HCT116 (cell line): ENCODE measurements around the gene WDR27. TPM values are rescaled to one million over a fixed set of nuclear protein-coding genes. Genes with fewer than 3 reads are reported as not detected.

Experiments used
- ATAC-seq: fragments of 200-7000 bp; cut with Tn5 transposase; 2 replicates; pipeline ENCODE4 v1.9.1; 2020; ENCODE audit warnings: mild to moderate bottlenecking, moderate library complexity
- BruUV-seq: library from RNA; stranded (reverse); fragments of 400-500 nt; replicated peaks from 2 replicates; lab custom pipeline; 2021; lab: Mats Ljungman, UMichigan
- CTCF ChIA-PET: fragments of 300-600 bp; sonication (Branson Sonifier 250); formaldehyde crosslinking; loops from one replicate; lab custom pipeline; 2021; ENCODE audit warnings: antibody characterized with exemption; lab: Charles Lee
- POLR2A ChIA-PET: fragments of 300-600, 350-600 bp; sonication (Branson Sonifier 250); formaldehyde crosslinking; loops from one replicate; lab custom pipeline; 2021; ENCODE audit warnings: antibody characterized with exemption; lab: Charles Lee
- RAD21 ChIA-PET, 2 experiments: fragments of 300-600 bp; sonication (Branson Sonifier 250); formaldehyde crosslinking; loops; one replicate each; lab custom pipeline; 2023; ENCODE audit warnings: low total read pairs in 2 of 2; ENCODE audit not compliant: uncharacterized antibody in 2 of 2, unreplicated experiment in 2 of 2, low non-redundant PET in 1 of 2; lab: Charles Lee
- DNase-seq: peaks from one replicate; pipeline ENCODE4 v3.0.0-alpha.2; 2010; ENCODE audit warnings: low read depth, low spot score
- H2AFZ ChIP-seq: fragments of 200-600 bp; shearing (Covaris generic), sonication (generic); 2 replicates; pipeline ENCODE4 v1.6.1; 2017; ENCODE audit warnings: low read depth, mixed run types, mixed read lengths, antibody characterized with exemption, low read length; ENCODE audit not compliant: poor library complexity, severe bottlenecking
- H3K27ac ChIP-seq: 2 replicates; pipeline ENCODE4 v1.5.1; 2012; ENCODE audit warnings: low read depth, low read length
- H3K27me3 ChIP-seq: fragments of 200-600 bp; sonication (generic); 2 replicates; pipeline ENCODE4 v1.6.1; 2016; ENCODE audit warnings: mixed run types, low read length, mixed read lengths; ENCODE audit not compliant: insufficient read depth
- H3K36me3 ChIP-seq, 2 experiments: fragments of 200-500 bp in 1 of 2; fragments of 200-600 bp in 1 of 2; sonication (Bioruptor generic) in 1 of 2; sonication (generic) in 1 of 2; 2 replicates each; pipeline versions ENCODE4 v1.5.1 to v1.6.1; 2014 to 2016; ENCODE audit warnings: low read length in 2 of 2, inconsistent platforms in 1 of 2, mixed read lengths in 1 of 2, mixed run types in 1 of 2; ENCODE audit not compliant: insufficient read depth in 2 of 2, control insufficient read depth in 1 of 2
- H3K4me1 ChIP-seq, 2 experiments: fragments of 200-600 bp in 1 of 2; sonication (generic) in 1 of 2; 2 replicates each; pipeline versions ENCODE4 v1.5.1 to v1.6.1; 2012 to 2017; ENCODE audit warnings: low read length in 2 of 2, inconsistent platforms in 1 of 2, mild to moderate bottlenecking in 1 of 2, mixed read lengths in 1 of 2, mixed run types in 1 of 2, moderate library complexity in 1 of 2; ENCODE audit not compliant: insufficient read depth in 2 of 2, control insufficient read depth in 1 of 2
- H3K4me2 ChIP-seq: fragments of 200-600 bp; sonication (generic); 2 replicates; pipeline ENCODE4 v1.6.1; 2017; ENCODE audit warnings: mixed run types, low read length, mixed read lengths
- H3K4me3 ChIP-seq, 2 experiments: fragments of 200-600 bp in 1 of 2; sonication (generic) in 1 of 2; replicated peaks in 1 of 2; 2 replicates each; pipeline ENCODE4 v1.5.1; 2011 to 2016; ENCODE audit warnings: low read length in 2 of 2, control low read depth in 1 of 2, low read depth in 1 of 2, mild to moderate bottlenecking in 1 of 2, mixed read lengths in 1 of 2, mixed run types in 1 of 2
- H3K79me2 ChIP-seq: fragments of 200-600 bp; sonication (generic); 2 replicates; pipeline ENCODE4 v1.6.1; 2017; ENCODE audit warnings: mild to moderate bottlenecking, mixed run types, low read length, moderate library complexity, mixed read lengths; ENCODE audit not compliant: insufficient read depth
- H3K9ac ChIP-seq: fragments of 200-600 bp; sonication (generic); 2 replicates; pipeline ENCODE4 v1.6.1; 2016; ENCODE audit warnings: low read length, mixed read lengths
- H3K9me2 ChIP-seq: fragments of 200-600 bp; sonication (generic), shearing (Covaris generic); 2 replicates; pipeline ENCODE4 v1.6.1; 2017; ENCODE audit warnings: mixed run types, mild to moderate bottlenecking, moderate library complexity; ENCODE audit not compliant: insufficient read depth
- H3K9me3 ChIP-seq, 2 experiments: fragments of 200-500 bp in 1 of 2; fragments of 200-600 bp in 1 of 2; sonication (Bioruptor generic) in 1 of 2; sonication (generic) in 1 of 2; 2 replicates each; pipeline ENCODE4 v1.6.1; 2014 to 2017; ENCODE audit warnings: low read length in 2 of 2, mixed read lengths in 2 of 2, inconsistent platforms in 1 of 2, low read depth in 1 of 2, mild to moderate bottlenecking in 1 of 2, mixed run types in 1 of 2, moderate library complexity in 1 of 2; ENCODE audit not compliant: control insufficient read depth in 1 of 2, insufficient read depth in 1 of 2
- H4K20me1 ChIP-seq: fragments of 200-600 bp; sonication (generic), shearing (Covaris generic); 2 replicates; pipeline ENCODE4 v1.6.1; 2017; ENCODE audit warnings: mixed run types, mild to moderate bottlenecking, moderate library complexity; ENCODE audit not compliant: insufficient read depth
- ATF3 ChIP-seq: IDR thresholded peaks from 2 replicates; pipeline ENCODE4 v1.6.1; 2012
- CBX3 ChIP-seq: IDR thresholded peaks from 2 replicates; pipeline ENCODE4 v1.6.1; 2012; ENCODE audit warnings: low read depth
- CEBPB ChIP-seq: IDR thresholded peaks from 2 replicates; pipeline ENCODE4 v1.6.1; 2012; ENCODE audit warnings: low read depth
- EZH2phosphoT487 ChIP-seq: fragments of 200-600 bp; IDR thresholded peaks from 2 replicates; pipeline ENCODE4 v1.6.1; 2018; ENCODE audit warnings: antibody characterized with exemption, borderline replicate concordance
- JUND ChIP-seq: IDR thresholded peaks from 2 replicates; pipeline ENCODE4 v1.6.1; 2012
- MAX ChIP-seq: IDR thresholded peaks from 2 replicates; pipeline ENCODE4 v1.6.1; 2012
- POLR2A ChIP-seq: IDR thresholded peaks from 2 replicates; pipeline ENCODE4 v1.7.0; 2011; ENCODE audit warnings: borderline replicate concordance; ENCODE audit not compliant: insufficient read depth, insufficient read length; ENCODE audit errors: extremely low read depth
- RAD21 ChIP-seq: IDR thresholded peaks from 2 replicates; pipeline ENCODE4 v1.6.1; 2012; ENCODE audit warnings: low read depth, mild to moderate bottlenecking
- REST ChIP-seq: IDR thresholded peaks from 2 replicates; pipeline ENCODE4 v1.6.1; 2012; ENCODE audit warnings: low read depth
- SIN3A ChIP-seq: IDR thresholded peaks from 2 replicates; pipeline ENCODE4 v1.6.1; 2012; ENCODE audit warnings: low read depth
- SP1 ChIP-seq: IDR thresholded peaks from 2 replicates; pipeline ENCODE4 v1.6.1; 2012; ENCODE audit warnings: low read depth
- TCF7L2 ChIP-seq: IDR thresholded peaks from 2 replicates; pipeline ENCODE4 v1.7.0; 2011; ENCODE audit warnings: borderline replicate concordance, inconsistent platforms; ENCODE audit not compliant: insufficient read depth, insufficient read length; ENCODE audit errors: extremely low read depth
- ZBTB33 ChIP-seq: IDR thresholded peaks from 2 replicates; pipeline ENCODE4 v1.6.1; 2011; ENCODE audit warnings: mild to moderate bottlenecking, low read length, moderate library complexity; ENCODE audit not compliant: insufficient replicate concordance; ENCODE audit errors: extremely low read depth
- intact Hi-C: fragments of 100-400 bp; cut with micrococcal nuclease; formaldehyde crosslinking; loops from 2 replicates; pipeline ENCODE4 v1.10.0; 2022
- total RNA-seq: library from RNA; stranded (reverse); gene quantifications from one replicate; pipeline ENCODE4 v1.2.1, GENCODE V29; 2021; ENCODE audit not compliant: unreplicated experiment

WDR27 gene
- total RNA-seq, 1 experiment from 2014 or later = 60.6 TPM

GRCh38 chr6:169533301-169534038 lies 168.4 kb downstream of the WDR27 start:
- H3K9ac ChIP-seq = no peak overlapping the region
- no peaks in the 10 kb centered on the region for H3K36me3 ChIP-seq
- no peaks in the 10 kb centered on the region for H4K20me1 ChIP-seq
- intact Hi-C loops = no loop called here
- H3K27me3 ChIP-seq = no peaks in the 10 kb centered on the region
- no peak overlapping the region for H2AFZ ChIP-seq
- no peaks in the 10 kb centered on the region for H3K9me2 ChIP-seq
- H3K4me2 ChIP-seq = no peak overlapping the region
- no TSS peak for BruUV-seq
- no peak for ATAC-seq
- no peak overlapping the region for H3K4me3 ChIP-seq
- H3K79me2 ChIP-seq = no peaks in the 10 kb centered on the region
- H3K9me3 ChIP-seq = peaks cover 7 to 11% of the 10 kb centered on the region in 2 experiments; a peak in 2 of 4 replicates
- TF ChIP-seq ATF3 (no peak), SIN3A (no peak)
- POLR2A ChIA-PET = no interaction called here
- no peaks in the 10 kb centered on the region for H3K4me1 ChIP-seq
- no peak for DNase-seq
- no peak overlapping the region for H3K27ac ChIP-seq
- RAD21 ChIA-PET = no interaction called here
- CTCF ChIA-PET = no interaction called here

GRCh38 chr6:169530752-169531123 lies 171.1 kb downstream of the WDR27 start:
- Histone ChIP-seq H3K27ac (no peak overlapping the region), H3K4me1 (no peaks in the 10 kb centered on the region), H3K79me2 (no peaks in the 10 kb centered on the region), H3K9me3 (peaks cover 0 to 11% of the 10 kb centered on the region in 2 experiments; a peak in 2 of 4 replicates), H3K4me2 (no peak overlapping the region), H3K9ac (no peak overlapping the region), H3K4me3 (no peak overlapping the region), H3K9me2 (no peaks in the 10 kb centered on the region), H4K20me1 (no peaks in the 10 kb centered on the region), H3K27me3 (no peaks in the 10 kb centered on the region), H2AFZ (no peak overlapping the region), H3K36me3 (no peaks in the 10 kb centered on the region)
- intact Hi-C loops = no loop called here
- ChIA-PET CTCF (no interaction called here), RAD21 (no interaction called here), POLR2A (no interaction called here)
- no TSS peak for BruUV-seq
- ATAC-seq (no peak), DNase-seq (no peak)
- TF ChIP-seq RAD21 = no peak
- TF ChIP-seq SP1 = no peak
- TF ChIP-seq REST = no peak
- no peak for TF ChIP-seq JUND
- TF ChIP-seq EZH2phosphoT487 = no peak
- TF ChIP-seq CEBPB = no peak
- no peak for TF ChIP-seq TCF7L2
- no peak for TF ChIP-seq POLR2A
- TF ChIP-seq MAX = no peak
- TF ChIP-seq ZBTB33 = no peak
- TF ChIP-seq ATF3 = no peak
- no peak for TF ChIP-seq CBX3
